Erythroblast (primary cell): ENCODE results near the gene ARRDC3.

Experiments
- GATA1 ChIP-seq: IDR thresholded peaks from 2 replicates; pipeline ENCODE4 v1.6.1; 2011; ENCODE audit warnings: low read depth, mild to moderate bottlenecking, control low read depth, low read length, moderate library complexity
- POLR2A ChIP-seq: IDR thresholded peaks from 2 replicates; pipeline ENCODE4 v1.6.1; 2011; ENCODE audit warnings: mild to moderate bottlenecking, low read length

DNA sequence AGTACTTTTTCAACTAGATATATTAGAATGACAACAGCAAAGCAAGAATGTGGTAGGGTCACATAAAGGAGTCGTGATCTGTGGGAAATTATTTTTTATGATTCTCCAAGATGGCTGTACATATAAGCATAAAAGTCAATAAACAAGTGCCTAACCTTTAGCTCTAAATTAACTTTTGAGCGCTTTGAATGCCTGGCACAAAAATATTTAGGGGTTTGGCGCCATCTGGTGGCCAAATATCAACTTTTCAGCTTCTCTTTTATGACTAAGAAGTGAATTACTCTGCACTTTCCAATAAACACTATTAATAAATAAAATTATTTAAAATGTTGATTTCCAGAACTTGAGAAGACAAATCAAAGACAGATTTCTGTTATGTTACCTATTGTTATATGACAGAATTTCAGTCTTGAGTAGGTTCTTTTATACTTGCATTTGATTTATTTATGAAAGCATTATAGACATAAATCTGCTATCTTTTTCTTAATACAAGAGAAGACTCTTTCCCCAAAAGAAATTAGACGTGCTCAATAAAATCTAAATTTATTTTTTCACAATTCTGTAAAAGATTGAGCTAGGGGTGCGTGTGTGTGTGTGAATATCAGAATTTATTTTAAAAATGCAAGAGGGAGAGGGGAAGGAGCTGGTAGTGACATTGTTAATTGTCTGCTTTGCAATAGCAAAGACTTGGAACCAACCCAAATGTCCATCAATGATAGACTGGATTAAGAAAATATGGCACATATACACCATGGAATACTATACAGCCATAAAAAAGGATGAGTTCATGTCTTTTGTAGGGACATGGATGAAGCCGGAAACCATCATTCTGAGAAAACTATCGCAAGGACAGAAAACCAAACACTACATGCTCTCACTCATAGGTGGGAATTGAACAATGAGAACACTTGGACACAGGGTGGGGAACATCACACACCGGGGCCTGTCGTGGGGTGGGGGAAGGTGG is 36.7 kb upstream of the ARRDC3 start:
- TF ChIP-seq POLR2A (no peak), GATA1 (no peak)
